ENCODE results near the gene CRTC3.

GRCh38 chr15:90529011-90529370 lies 732 bp upstream of the CRTC3 start:
- TF ChIP-seq CTCF (IDR thresholded peaks at IDR 0.05) (no peak), POLR2A (IDR thresholded peaks at IDR 0.05; ENCODE audit: low read depth) (no peak), EP300 (IDR thresholded peaks at IDR 0.05) (no peak)

Data from esophagus muscularis mucosa (tissue), 4 donors.